ENCODE data around the gene ZNF648. TPM values are rescaled to one million over a fixed set of nuclear protein-coding genes. Genes with fewer than 3 reads are reported as not detected.
"Not testable (repeated sequence)": the region's sequence is repeated elsewhere in the genome, so short reads cannot be mapped to it uniquely, and the experiment has no call there.

ZNF648 gene
- total and polyA plus RNA-seq, 9 donors: 0.12 to 2.4 (median 0.73) TPM

GRCh38 chr1:182035097-182035770, 26.3 kb downstream of the ZNF648 start:
- H3K27ac ChIP-seq: no peak overlapping the region
- H3K4me1 ChIP-seq (ENCODE audit: insufficient read depth): no peaks in the 10 kb centered on the region
- H3K4me3 ChIP-seq: no peak overlapping the region
- no peaks in the 10 kb centered on the region for H3K27me3 ChIP-seq
- TF ChIP-seq EP300 (IDR thresholded peaks at IDR 0.05): no peak
- TF ChIP-seq POLR2A (IDR thresholded peaks at IDR 0.05): no peak
- no peak for DNase-seq
- intact Hi-C loops (cut with DNase I): no loop called here
- H3K36me3 ChIP-seq: no peaks in the 10 kb centered on the region
- 69 to 74% (median 72%) methylated on average over 7 of the region's 7 CpGs for WGBS, 3 donors
- H3K9me3 ChIP-seq: peaks cover 0 to 3% of the 10 kb centered on the region in 2 donors

GRCh38 chr1:182032251-182032650, 29.3 kb downstream of the ZNF648 start:
- no peak overlapping the region for H3K27ac ChIP-seq
- no peaks in the 10 kb centered on the region for H3K27me3 ChIP-seq
- peaks cover 0 to 3% of the 10 kb centered on the region in 2 donors for H3K9me3 ChIP-seq
- DNase-seq: no peak
- H3K36me3 ChIP-seq: no peaks in the 10 kb centered on the region
- 12 to 38% (median 19%) methylated on average over 1 of the region's 1 CpG for WGBS, 3 donors
- H3K4me3 ChIP-seq: no peak overlapping the region
- intact Hi-C loops (cut with DNase I): no loop called here
- H3K4me1 ChIP-seq (ENCODE audit: insufficient read depth): peaks cover 3% of the 10 kb centered on the region
- TF ChIP-seq POLR2A (IDR thresholded peaks at IDR 0.05) (no peak), EP300 (IDR thresholded peaks at IDR 0.05) (no peak), CTCF (IDR thresholded peaks at IDR 0.05) (no peak)

- DNase-seq: peak; percentile 97 to 99 (median 99)
- Histone ChIP-seq H3K4me1 (ENCODE audit: insufficient read depth) (peaks cover 3% of the 10 kb centered on the region), H3K9me3 (no peaks in the 10 kb centered on the region), H3K27me3 (no peaks in the 10 kb centered on the region), H3K36me3 (no peaks in the 10 kb centered on the region), H3K4me3 (peak overlapping the region; percentile 70), H3K27ac (peak overlapping the region; percentile 67 to 93)
- 0% methylated on average over 48 to 68 of the region's 68 CpGs for WGBS, 3 donors
- TF ChIP-seq POLR2A (IDR thresholded peaks at IDR 0.05): peak; percentile 79
- peak in 2 of 3 donors; percentile 48 to 68 for TF ChIP-seq CTCF (IDR thresholded peaks at IDR 0.05)
- TF ChIP-seq EP300 (IDR thresholded peaks at IDR 0.05): no peak
- intact Hi-C loops (cut with DNase I): no loop called here
Observed at GRCh38 chr1:182029379-182030331, 31.9 kb downstream of the ZNF648 start.

DNA sequence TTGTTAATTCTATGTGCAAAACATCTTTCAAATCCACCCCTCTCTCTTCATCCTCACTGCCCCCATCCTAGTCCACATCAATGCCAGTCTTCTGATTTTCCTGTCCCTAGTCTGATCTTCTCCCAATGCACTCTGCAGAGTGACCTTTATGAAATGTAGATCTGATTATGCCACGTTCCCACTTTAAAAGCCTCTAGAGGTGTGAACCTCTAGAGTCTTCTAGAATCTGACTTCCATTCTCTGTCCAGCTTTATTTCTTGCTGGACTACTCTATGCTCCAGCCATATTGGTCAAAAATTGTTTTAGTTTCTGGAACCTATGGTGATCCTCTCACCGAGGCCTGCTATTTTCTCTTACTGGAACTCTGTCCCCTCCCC, 32.5 kb downstream of the ZNF648 start:
- Histone ChIP-seq H3K4me3 (peak overlapping the region; percentile 70), H3K27ac (peak overlapping the region in 1 of 2 donors; percentile 93), H3K27me3 (no peaks in the 10 kb centered on the region), H3K9me3 (no peaks in the 10 kb centered on the region), H3K4me1 (ENCODE audit: insufficient read depth) (peaks cover 3% of the 10 kb centered on the region), H3K36me3 (no peaks in the 10 kb centered on the region)
- intact Hi-C loops (cut with DNase I): no loop called here
- TF ChIP-seq EP300 (IDR thresholded peaks at IDR 0.05): no peak
- no peak for DNase-seq
- WGBS, 3 donors: 0 to 6% (median 1%) methylated on average over 2 of the region's 2 CpGs

DNA sequence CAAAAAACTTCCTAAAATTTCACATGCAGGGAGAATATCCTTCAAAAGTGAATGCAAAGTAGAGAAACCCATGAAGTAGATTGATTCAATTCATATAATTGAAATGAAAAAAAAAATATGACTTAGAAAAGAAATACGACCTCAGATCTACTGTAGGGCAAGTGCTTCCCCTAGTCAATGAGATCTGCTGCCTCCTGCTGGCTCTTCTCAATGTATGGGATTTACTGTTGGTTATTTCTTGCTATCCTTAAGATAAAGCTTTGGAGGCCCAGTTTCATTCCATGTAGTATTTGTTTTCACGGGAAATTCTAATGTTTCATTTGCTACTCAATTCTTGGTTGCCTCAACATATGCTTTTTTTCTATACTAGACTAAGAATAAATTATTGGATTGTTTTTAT, 46.2 kb downstream of the ZNF648 start:
- H3K4me1 ChIP-seq (ENCODE audit: insufficient read depth): no peaks in the 10 kb centered on the region
- intact Hi-C loops (cut with DNase I): no loop called here
- no peaks in the 10 kb centered on the region for H3K9me3 ChIP-seq
- H3K36me3 ChIP-seq: no peaks in the 10 kb centered on the region
- H3K27me3 ChIP-seq: no peaks in the 10 kb centered on the region
- WGBS, 3 donors: 76 to 79% (median 76%) methylated on average over 2 of the region's 2 CpGs
- H3K4me3 ChIP-seq: no peak overlapping the region
- H3K27ac ChIP-seq: no peak overlapping the region
- DNase-seq: no peak
- no peak for TF ChIP-seq CTCF (IDR thresholded peaks at IDR 0.05)
- TF ChIP-seq POLR2A (IDR thresholded peaks at IDR 0.05): no peak
- no peak for TF ChIP-seq EP300 (IDR thresholded peaks at IDR 0.05)

- H3K4me3 ChIP-seq; DNase-seq; H3K36me3 ChIP-seq; H3K9me3 ChIP-seq; H3K27me3 ChIP-seq; H3K4me1 ChIP-seq (ENCODE audit: insufficient read depth); H3K27ac ChIP-seq; intact Hi-C loops (cut with DNase I): not testable (repeated sequence)
- 94 to 98% (median 96%) methylated on average over 37 of the region's 37 CpGs for WGBS, 3 donors
Observed at GRCh38 chr1:182010800-182011370, 50.6 kb downstream of the ZNF648 start.

DNA sequence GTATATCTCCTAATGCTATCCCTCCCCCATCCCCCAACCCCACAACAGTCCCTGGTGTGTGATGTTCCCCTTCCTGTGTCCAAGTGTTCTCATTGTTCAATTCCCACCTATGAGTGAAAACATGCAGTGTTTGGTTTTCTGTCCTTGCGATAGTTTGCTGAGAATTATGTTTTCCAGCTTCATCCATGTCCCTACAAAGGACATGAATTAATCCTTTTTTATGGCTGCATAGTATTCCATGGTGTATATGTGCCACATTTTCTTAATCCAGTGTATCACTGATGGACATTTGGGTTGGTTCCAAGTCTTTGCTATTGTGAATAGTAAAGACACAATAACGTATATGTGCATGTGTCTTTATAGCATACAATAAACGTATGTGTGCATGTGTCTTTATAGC, 56.1 kb downstream of the ZNF648 start:
- H3K4me3 ChIP-seq; DNase-seq; H3K4me1 ChIP-seq (ENCODE audit: insufficient read depth); H3K27ac ChIP-seq; H3K27me3 ChIP-seq; H3K36me3 ChIP-seq; intact Hi-C loops (cut with DNase I); H3K9me3 ChIP-seq: not testable (repeated sequence)
- 92 to 96% (median 94%) methylated on average over 3 of the region's 3 CpGs for WGBS, 3 donors

All from ovary (tissue), 9 donors.